Hepatocyte (in vitro differentiated cells): ENCODE results near the gene MRM3.
"Not testable (repeated sequence)": the region's sequence is repeated elsewhere in the genome, so short reads cannot be mapped to it uniquely, and the experiment has no call there.

Experiments used
- EZH2 ChIP-seq: fragments of 200-600 bp; sonication (generic); IDR thresholded peaks from 2 replicates; pipeline ENCODE4 v1.6.1; 2016; ENCODE audit warnings: antibody characterized with exemption, mild to moderate bottlenecking, borderline replicate concordance
- TF ChIP-seq, protein P1 (sequence below): fragments of 200-600 bp; sonication (generic); IDR thresholded peaks from 2 replicates; pipeline ENCODE4 v1.5.1; 2016; ENCODE audit warnings: antibody characterized with exemption, mild to moderate bottlenecking; ENCODE audit not compliant: poor library complexity

DNA sequence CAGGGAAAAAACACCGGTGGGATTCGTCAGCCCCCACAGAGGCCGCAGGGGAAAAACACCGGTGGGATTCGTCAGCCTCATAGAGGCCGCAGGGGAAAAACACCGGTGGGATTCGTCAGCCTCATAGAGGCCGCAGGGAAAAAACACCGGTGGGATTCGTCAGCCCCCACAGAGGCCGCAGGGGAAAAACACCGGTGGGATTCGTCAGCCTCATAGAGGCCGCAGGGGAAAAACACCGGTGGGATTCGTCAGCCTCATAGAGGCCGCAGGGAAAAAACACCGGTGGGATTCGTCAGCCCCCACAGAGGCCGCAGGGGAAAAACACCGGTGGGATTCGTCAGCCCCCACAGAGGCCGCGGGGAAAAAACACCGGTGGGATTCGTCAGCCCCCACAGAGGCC is 53.6 kb downstream of the MRM3 start:
- TF ChIP-seq, protein P1, sequence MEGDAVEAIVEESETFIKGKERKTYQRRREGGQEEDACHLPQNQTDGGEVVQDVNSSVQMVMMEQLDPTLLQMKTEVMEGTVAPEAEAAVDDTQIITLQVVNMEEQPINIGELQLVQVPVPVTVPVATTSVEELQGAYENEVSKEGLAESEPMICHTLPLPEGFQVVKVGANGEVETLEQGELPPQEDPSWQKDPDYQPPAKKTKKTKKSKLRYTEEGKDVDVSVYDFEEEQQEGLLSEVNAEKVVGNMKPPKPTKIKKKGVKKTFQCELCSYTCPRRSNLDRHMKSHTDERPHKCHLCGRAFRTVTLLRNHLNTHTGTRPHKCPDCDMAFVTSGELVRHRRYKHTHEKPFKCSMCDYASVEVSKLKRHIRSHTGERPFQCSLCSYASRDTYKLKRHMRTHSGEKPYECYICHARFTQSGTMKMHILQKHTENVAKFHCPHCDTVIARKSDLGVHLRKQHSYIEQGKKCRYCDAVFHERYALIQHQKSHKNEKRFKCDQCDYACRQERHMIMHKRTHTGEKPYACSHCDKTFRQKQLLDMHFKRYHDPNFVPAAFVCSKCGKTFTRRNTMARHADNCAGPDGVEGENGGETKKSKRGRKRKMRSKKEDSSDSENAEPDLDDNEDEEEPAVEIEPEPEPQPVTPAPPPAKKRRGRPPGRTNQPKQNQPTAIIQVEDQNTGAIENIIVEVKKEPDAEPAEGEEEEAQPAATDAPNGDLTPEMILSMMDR: not testable (repeated sequence)
- not testable (repeated sequence) for TF ChIP-seq EZH2
